NT2/D1 (cell line): ENCODE data around the gene FES.
"Not testable (repeated sequence)": the region's sequence is repeated elsewhere in the genome, so short reads cannot be mapped to it uniquely, and the experiment has no call there.

ENCODE experiments used
- DNase-seq: peaks from one replicate; pipeline ENCODE4 v3.0.0-alpha.2; 2011; ENCODE audit warnings: low read depth, low spot score
- H3K27me3 ChIP-seq: 2 replicates; pipeline ENCODE4 v1.6.0; 2011; ENCODE audit warnings: mild to moderate bottlenecking; ENCODE audit not compliant: insufficient read length, insufficient read depth
- H3K36me3 ChIP-seq: 2 replicates; pipeline ENCODE4 v1.6.1; 2011; ENCODE audit warnings: mild to moderate bottlenecking, low read length, mixed read lengths; ENCODE audit not compliant: insufficient read depth, insufficient read length
- H3K4me1 ChIP-seq: 2 replicates; pipeline ENCODE4 v1.5.1; 2011; ENCODE audit not compliant: insufficient read depth, insufficient read length
- H3K4me3 ChIP-seq: 2 replicates; pipeline ENCODE4 v1.5.1; 2011; ENCODE audit warnings: low read depth; ENCODE audit not compliant: insufficient read length
- H3K9ac ChIP-seq: 2 replicates; pipeline ENCODE4 v1.6.0; 2011; ENCODE audit warnings: low read depth; ENCODE audit not compliant: insufficient read length
- H3K9me3 ChIP-seq: 2 replicates; pipeline ENCODE4 v1.5.1; 2011; ENCODE audit warnings: mild to moderate bottlenecking, low read length; ENCODE audit not compliant: insufficient read depth
- SUZ12 ChIP-seq: IDR thresholded peaks from 2 replicates; pipeline ENCODE4 v1.6.1; 2011; ENCODE audit not compliant: insufficient read length, insufficient read depth; ENCODE audit errors: extremely low read depth
- YY1 ChIP-seq: IDR thresholded peaks from 2 replicates; pipeline ENCODE4 v1.6.1; 2011; ENCODE audit not compliant: insufficient read length, insufficient read depth
- ZNF274 ChIP-seq: IDR thresholded peaks from 2 replicates; pipeline ENCODE4 v1.6.1; 2011; ENCODE audit warnings: mild to moderate bottlenecking, low read depth, low read length

Gene FES

GRCh38 chr15:90918835-90919234 lies 34.5 kb downstream of the FES start:
- TF ChIP-seq YY1 = no peak
- TF ChIP-seq SUZ12 = no peak
- no peak for TF ChIP-seq ZNF274
- H3K9me3 ChIP-seq = no peaks in the 10 kb centered on the region
- DNase-seq = no peak
- no peak overlapping the region for H3K4me3 ChIP-seq
- H3K36me3 ChIP-seq = peaks cover 36% of the 10 kb centered on the region
- no peaks in the 10 kb centered on the region for H3K27me3 ChIP-seq
- H3K9ac ChIP-seq = no peak overlapping the region
- peaks cover 13% of the 10 kb centered on the region for H3K4me1 ChIP-seq

DNA sequence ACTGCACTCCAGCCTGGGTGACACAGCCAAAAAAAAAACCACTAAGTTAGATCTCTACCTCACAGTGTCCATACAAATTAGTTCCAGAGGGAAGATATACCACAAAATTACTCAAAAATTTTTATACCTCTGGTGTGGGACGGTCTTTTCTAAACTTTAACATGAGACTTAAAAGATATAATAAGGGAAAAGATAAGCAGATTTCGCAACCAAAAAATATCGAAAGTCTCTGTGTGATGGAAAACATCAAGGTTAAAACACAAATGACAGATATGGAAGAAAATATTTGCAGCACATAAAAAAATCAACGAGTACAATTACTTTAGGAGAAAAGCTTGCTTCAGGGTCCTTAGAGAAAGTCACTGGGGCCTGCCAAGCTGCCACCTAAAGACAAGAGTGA lies 37.6 kb downstream of the FES start:
- peaks cover 3% of the 10 kb centered on the region for H3K4me1 ChIP-seq
- no peak overlapping the region for H3K9ac ChIP-seq
- no peak overlapping the region for H3K4me3 ChIP-seq
- TF ChIP-seq YY1 = no peak
- TF ChIP-seq ZNF274 = no peak
- TF ChIP-seq SUZ12 = no peak
- no peaks in the 10 kb centered on the region for H3K9me3 ChIP-seq
- peaks cover 26% of the 10 kb centered on the region for H3K36me3 ChIP-seq
- no peaks in the 10 kb centered on the region for H3K27me3 ChIP-seq
- DNase-seq = no peak

DNA sequence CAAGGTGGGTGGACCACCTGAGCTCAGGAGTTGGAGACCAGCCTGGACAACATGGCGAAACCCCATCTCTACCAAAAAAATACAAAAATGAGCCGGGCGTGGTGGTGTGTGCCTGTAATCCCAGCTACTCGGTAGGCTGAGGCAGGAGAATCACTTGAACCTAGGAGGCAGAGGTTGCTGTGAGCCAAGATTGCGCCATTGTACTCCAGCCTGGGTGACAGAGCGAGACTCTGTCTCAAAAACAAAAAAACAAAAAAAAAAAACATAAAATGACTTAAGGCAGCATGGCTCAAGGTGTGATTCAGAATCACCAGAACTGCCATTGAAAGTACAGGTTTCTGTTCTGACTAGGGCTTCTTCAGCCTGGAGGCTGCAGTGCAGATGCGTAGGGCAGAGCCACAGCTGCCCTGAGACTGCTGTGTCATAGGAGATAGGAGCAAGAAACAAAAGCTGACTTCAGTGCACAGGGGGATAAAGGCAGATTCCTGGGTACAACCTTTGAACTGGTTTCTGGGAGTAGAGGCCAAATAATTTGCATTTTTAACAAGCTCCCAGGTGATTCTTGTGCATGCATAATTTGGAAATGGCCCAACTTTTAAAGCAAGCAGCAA lies 38.5 kb downstream of the FES start:
- not testable (repeated sequence) for DNase-seq, H3K9me3 ChIP-seq, H3K4me3 ChIP-seq, H3K27me3 ChIP-seq, H3K4me1 ChIP-seq
- H3K9ac ChIP-seq = peak overlapping the region; percentile 3
- H3K36me3 ChIP-seq = peaks cover 21% of the 10 kb centered on the region

DNA sequence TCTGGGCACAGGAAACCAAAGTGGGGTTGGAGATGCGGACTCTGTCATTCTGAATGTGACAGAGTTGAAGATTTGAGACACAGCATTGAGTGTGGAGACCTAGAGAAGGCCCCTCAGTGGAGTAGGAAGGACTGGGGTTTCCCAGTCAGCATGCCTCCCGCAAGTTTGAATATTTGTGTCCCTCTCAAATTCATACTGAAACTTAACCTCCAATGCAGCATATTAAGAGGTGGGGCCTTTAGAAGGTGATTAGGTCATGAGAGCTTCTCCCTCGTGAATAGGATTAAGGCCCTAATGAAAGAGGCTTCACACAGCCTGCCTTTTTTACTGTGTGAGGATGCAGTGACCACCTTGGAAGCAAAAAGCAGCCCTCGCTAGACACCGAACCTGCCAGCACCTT lies 40.1 kb downstream of the FES start:
- Histone ChIP-seq H3K9ac (no peak overlapping the region), H3K4me1 (peaks cover 3% of the 10 kb centered on the region), H3K27me3 (no peaks in the 10 kb centered on the region), H3K9me3 (no peaks in the 10 kb centered on the region), H3K4me3 (no peak overlapping the region), H3K36me3 (peaks cover 10% of the 10 kb centered on the region)
- TF ChIP-seq ZNF274 (no peak), YY1 (no peak), SUZ12 (no peak)
- DNase-seq = no peak

GRCh38 chr15:90926766-90927165 lies 42.5 kb downstream of the FES start:
- H3K36me3 ChIP-seq, DNase-seq, H3K4me1 ChIP-seq, H3K9me3 ChIP-seq, H3K27me3 ChIP-seq, H3K9ac ChIP-seq, H3K4me3 ChIP-seq: not testable (repeated sequence)

GRCh38 chr15:90928106-90928505 lies 43.8 kb downstream of the FES start:
- not testable (repeated sequence) for H3K36me3 ChIP-seq, H3K4me3 ChIP-seq, H3K9me3 ChIP-seq, H3K27me3 ChIP-seq, H3K4me1 ChIP-seq, H3K9ac ChIP-seq, DNase-seq

- Histone ChIP-seq H3K36me3 (no peaks in the 10 kb centered on the region), H3K4me3 (no peak overlapping the region), H3K4me1 (peaks cover 6% of the 10 kb centered on the region), H3K9ac (no peak overlapping the region), H3K9me3 (no peaks in the 10 kb centered on the region), H3K27me3 (peaks cover 18% of the 10 kb centered on the region)
- no peak for TF ChIP-seq SUZ12
- no peak for DNase-seq
Observed at GRCh38 chr15:90929246-90930019, 45.1 kb downstream of the FES start.
